Astrocyte of the spinal cord (primary cell): Measurements from ENCODE around the gene C6orf52.
"Not testable (repeated sequence)": the region's sequence is repeated elsewhere in the genome, so short reads cannot be mapped to it uniquely, and the experiment has no call there.

ENCODE experiments used
- DNase-seq: peaks from one replicate; pipeline ENCODE4 v3.0.0; 2011; ENCODE audit warnings: low read depth, low spot score
- H3K4me3 ChIP-seq: 2 replicates; pipeline ENCODE4 v1.5.1; 2011; ENCODE audit warnings: low read depth, mild to moderate bottlenecking, low read length, moderate library complexity
- in situ Hi-C: cut with HindIII; loops from 2 replicates; pipeline ENCODE4 v1.10.0; 2017; ENCODE audit warnings: low sequenced_read_pairs
- TF ChIP-seq, protein P1 (sequence below): IDR thresholded peaks from 2 replicates; pipeline ENCODE4 v1.5.1; 2012; ENCODE audit warnings: low read depth, mild to moderate bottlenecking, low read length, inconsistent platforms

C6orf52 gene

GRCh38 chr6:10694302-10695085, at the start of gene C6orf52, which contains the start of gene PAK1IP1:
C6orf52 (minus strand) TSS chr6:10694616; CDS start chr6:10687550, 7,066 bp downstream.
PAK1IP1 (plus strand) TSS chr6:10694972; CDS start chr6:10694986, 14 bp downstream.
- TF ChIP-seq, protein P1, sequence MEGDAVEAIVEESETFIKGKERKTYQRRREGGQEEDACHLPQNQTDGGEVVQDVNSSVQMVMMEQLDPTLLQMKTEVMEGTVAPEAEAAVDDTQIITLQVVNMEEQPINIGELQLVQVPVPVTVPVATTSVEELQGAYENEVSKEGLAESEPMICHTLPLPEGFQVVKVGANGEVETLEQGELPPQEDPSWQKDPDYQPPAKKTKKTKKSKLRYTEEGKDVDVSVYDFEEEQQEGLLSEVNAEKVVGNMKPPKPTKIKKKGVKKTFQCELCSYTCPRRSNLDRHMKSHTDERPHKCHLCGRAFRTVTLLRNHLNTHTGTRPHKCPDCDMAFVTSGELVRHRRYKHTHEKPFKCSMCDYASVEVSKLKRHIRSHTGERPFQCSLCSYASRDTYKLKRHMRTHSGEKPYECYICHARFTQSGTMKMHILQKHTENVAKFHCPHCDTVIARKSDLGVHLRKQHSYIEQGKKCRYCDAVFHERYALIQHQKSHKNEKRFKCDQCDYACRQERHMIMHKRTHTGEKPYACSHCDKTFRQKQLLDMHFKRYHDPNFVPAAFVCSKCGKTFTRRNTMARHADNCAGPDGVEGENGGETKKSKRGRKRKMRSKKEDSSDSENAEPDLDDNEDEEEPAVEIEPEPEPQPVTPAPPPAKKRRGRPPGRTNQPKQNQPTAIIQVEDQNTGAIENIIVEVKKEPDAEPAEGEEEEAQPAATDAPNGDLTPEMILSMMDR = no peak
- in situ Hi-C loops = no loop called here
- peak; percentile 95 for DNase-seq
- H3K4me3 ChIP-seq = peak within 1 kb of the TSS; percentile 95

DNA sequence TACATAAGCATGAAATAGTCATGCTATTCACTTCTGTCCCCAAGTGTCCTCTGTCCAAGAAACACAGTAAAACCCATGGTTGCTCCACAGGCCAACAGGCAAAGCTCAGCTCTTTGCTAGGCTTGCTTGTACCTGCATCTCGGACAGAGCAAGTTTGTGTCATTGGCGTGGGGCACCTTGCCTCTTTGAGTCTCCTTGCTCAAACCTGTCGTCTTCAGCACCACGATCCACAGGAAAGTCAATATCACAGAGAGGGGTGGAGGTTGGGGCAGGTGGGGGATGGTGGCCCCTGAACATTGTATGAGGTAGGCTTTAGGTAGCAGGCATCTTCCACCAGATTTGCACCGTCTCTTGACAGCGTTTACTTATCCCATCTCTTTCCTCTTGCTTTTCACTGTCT, 49.1 kb upstream of the C6orf52 start:
- TF ChIP-seq, protein P1 = no peak
- no peak overlapping the region for H3K4me3 ChIP-seq
- in situ Hi-C loops = no loop called here
- no peak for DNase-seq

- no peak overlapping the region for H3K4me3 ChIP-seq
- TF ChIP-seq, protein P1 = no peak
- no peak for DNase-seq
- in situ Hi-C loops = no loop called here
Observed at GRCh38 chr6:10742251-10742650, 47.8 kb upstream of the C6orf52 start.

DNA sequence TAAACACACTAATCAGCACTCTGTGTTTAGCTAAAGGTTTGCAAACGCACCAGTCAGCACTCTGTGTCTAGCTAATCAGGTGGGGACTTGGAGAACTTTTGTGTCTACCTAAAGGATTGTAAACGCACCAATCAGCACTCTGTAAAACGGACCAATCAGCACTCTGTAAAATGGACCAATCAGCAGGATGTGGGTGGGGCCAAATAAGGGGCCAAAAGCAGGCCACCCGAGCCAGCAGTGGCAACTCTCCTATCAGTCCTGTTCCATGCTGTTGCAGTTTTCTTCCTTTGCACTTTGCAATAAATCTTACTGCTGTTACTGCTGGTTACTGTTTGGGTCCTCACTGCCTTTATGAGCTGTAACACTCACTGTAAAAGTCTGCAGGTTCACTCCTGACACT, 47.2 kb upstream of the C6orf52 start:
- H3K4me3 ChIP-seq, in situ Hi-C loops, DNase-seq: not testable (repeated sequence)

- no peak overlapping the region for H3K4me3 ChIP-seq
- DNase-seq = no peak
- TF ChIP-seq, protein P1 = no peak
- in situ Hi-C loops = no loop called here
Observed at GRCh38 chr6:10740061-10740460, 45.6 kb upstream of the C6orf52 start.

GRCh38 chr6:10736731-10737130, 42.3 kb upstream of the C6orf52 start:
- TF ChIP-seq, protein P1 = no peak
- no peak overlapping the region for H3K4me3 ChIP-seq
- in situ Hi-C loops = no loop called here
- no peak for DNase-seq

GRCh38 chr6:10733863-10734262, 39.4 kb upstream of the C6orf52 start:
- TF ChIP-seq, protein P1 = no peak
- H3K4me3 ChIP-seq = no peak overlapping the region
- DNase-seq = no peak
- in situ Hi-C loops = no loop called here
